ENCODE data around the gene BARX1.

BARX1 gene

GRCh38 chr9:93965830-93966577 is 10.8 kb upstream of the BARX1 start:
- no peak for DNase-seq (ENCODE audit: low spot score)

GRCh38 chr9:93964685-93965084 is 9.5 kb upstream of the BARX1 start:
- no peak for DNase-seq (ENCODE audit: low spot score)

DNA sequence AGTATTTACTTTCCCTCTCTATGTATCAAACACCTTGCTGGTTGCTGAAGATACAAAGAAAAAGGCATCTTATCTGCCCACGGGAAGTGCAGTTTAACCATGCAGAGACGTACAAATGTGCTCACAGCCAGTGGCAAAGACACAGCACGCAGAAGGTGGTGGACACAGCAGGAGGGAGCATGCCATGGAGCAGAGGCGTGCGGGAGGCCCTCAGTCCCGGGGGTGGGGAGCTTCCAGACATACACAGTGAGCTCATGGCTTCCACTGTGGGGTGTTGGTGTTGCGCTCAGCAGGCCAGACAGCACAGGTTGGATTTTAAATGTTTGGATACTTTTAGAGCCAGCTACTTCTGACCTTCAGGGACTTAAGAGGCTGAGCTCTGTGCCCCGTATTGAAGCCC is 8.8 kb upstream of the BARX1 start:
- DNase-seq (ENCODE audit: low spot score): peak; percentile 34

- DNase-seq (ENCODE audit: low spot score): peak; percentile 28
Observed at GRCh38 chr9:93963489-93963888, 8.3 kb upstream of the BARX1 start.

DNA sequence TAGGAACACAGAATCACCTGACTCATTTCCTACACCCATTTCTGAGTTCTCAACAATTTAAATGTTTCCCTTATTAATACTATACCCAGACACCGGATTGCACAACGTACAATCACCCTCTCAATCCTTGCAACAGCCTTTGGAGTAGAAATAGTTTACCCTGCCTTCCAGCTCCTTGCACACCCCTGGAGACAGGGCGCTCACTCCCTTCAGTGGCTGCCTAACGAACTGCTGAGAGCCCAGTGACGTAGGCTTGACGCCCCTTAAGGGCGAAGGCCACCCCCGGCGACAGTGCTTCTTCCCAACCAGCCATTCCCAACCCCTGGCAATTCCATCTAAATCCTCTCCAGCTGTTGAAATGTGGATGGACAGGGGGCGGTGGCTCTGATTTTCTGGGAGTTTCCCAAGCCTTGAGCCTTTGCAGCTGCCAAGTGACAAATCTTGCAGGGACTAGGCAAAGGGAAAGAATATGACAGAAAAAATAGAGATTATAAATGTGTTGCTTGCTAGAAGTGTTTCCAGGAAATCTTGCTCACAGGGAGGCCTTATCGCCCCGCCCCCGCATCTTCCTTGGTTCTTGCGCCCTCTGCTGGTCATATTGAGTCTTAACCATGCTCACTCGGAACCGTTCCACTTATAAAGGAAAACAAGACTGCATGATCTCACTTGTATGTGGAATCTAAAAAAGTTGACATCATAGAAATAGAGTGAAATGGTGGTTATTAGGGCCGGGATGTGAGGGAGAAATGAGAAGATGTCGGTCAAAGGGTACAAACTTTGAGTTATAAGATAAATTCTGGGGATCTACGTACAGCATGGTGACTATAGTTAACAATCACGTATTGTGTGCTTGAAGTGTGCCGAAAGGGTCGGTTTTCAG is 7.6 kb upstream of the BARX1 start:
- DNase-seq (ENCODE audit: low spot score): peak; percentile 78

DNA sequence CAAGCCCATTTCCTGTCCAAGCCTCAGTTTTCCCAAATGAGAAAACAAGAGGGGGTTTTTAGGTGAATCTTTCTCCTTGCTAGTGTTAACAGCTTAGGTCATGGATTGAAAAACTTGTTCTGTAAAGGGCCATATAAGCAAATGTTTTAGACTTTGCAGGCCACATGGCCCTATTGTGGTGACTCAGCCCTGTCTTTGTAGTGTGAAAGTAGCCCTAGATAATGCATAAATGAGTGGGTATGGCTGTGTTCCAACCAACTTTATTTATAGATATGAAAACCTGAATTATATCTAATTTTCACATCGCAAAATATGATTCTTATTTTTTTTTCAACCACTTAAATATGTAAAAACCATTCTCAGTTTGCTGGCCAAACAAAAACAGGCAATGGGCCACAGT is 6.9 kb upstream of the BARX1 start:
- DNase-seq (ENCODE audit: low spot score): no peak

GRCh38 chr9:93960971-93961841 is 6.1 kb upstream of the BARX1 start:
- DNase-seq (ENCODE audit: low spot score): peak; percentile 44

DNA sequence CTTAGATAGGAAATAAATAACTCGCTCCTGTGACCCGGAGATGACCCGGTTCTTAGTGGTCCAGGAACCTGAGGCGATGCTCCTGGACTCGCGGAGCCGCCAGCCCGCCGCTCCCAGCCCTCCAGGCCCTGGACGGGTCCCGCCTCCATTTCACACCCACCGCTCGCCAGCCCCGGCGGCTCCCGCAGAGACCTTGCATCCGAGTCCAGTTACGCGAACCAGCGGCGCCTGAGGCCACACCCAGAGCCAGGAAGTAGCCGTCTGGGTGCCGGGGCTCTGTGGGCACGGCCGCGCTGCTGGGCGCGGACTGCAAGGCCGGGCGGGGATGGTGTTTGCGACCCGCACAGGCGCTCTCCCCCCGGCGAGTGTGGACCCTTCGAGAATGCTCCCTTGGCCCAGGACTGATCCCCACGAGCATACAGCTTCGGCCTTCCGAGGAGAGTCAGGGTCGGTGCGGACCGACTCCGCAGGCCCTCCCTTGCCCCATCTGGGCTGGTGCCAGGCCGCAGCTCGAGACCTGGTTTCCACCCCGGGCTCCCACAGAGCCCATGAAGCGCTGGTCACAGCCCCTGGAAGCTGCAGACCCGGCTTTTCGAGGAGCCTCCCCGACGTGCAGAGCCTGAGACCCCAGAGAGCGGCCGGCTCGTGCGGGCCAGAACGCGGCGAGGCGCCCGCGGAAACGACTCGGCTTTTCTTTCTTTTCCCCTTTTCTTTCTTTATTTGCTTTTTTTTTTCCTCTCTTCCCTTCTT is 5.2 kb upstream of the BARX1 start:
- peak; percentile 65 for DNase-seq (ENCODE audit: low spot score)

DNA sequence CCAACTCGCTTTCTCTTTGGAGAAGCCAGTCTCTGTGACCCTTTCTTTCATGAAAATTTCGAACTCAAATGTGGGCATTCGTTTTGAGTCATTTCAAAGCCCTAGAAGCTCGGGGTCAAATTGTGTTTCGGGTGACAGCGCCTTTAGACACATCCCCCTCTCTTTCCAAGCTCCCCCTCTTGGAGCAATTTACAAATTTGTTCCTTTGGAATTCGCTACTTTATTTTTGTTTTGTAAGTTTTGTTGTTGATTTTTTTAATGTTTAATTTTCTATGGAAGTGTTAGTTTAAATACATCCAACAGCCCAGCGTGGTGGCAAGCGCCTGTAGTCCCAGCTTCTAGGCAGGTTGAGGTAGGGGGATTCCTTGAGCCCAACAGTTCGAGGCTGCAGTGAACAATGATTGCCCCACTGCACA is 4.6 kb upstream of the BARX1 start:
- DNase-seq (ENCODE audit: low spot score): no peak

GRCh38 chr9:93958819-93959682 is 3.9 kb upstream of the BARX1 start:
- DNase-seq (ENCODE audit: low spot score): peak; percentile 39

DNA sequence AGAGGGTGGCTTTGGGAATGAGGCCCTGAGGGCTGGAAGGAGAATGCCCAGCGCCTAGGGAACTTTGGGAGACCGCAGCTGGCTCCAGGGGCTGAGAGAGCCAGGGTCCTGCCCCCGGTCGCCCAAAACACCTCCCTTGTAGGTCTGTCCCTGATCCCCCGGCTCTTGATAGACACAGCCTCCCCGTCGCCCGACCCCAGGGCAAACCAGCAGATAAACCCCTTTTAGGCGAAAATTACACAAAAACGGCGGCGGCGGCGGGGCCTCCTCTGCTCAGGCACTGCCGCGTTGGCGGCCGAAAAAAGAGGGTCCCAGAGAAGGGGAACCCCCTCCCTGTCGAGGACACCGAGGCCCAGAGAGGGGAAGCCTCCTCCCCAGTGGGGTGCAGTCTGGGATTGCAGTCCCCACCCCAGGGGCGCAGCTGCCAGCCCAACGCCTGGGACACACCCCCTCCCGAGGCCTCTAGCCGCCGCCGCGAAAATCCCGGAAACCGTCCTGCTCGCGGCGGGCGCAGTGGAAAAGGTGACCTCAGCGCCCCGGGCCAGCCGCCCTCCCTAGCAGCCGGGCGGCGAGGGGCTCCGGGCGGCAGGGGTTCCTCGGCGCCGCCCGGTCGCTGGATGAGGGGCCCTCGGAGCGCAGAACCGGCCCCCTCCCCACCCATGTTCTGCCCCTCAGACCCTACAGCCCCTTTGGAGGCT is 3.1 kb upstream of the BARX1 start:
- no peak for DNase-seq (ENCODE audit: low spot score)

- DNase-seq (ENCODE audit: low spot score): peak; percentile 37
Observed at GRCh38 chr9:93955981-93956784, 1.0 kb upstream of the BARX1 start.

- DNase-seq (ENCODE audit: low spot score): no peak
Observed at GRCh38 chr9:93954434-93955061, 607 bp downstream of the BARX1 start.

GRCh38 chr9:93953496-93954433 is 1.4 kb downstream of the BARX1 start:
- no peak for DNase-seq (ENCODE audit: low spot score)

GRCh38 chr9:93952784-93953495 is 2.2 kb downstream of the BARX1 start:
- no peak for DNase-seq (ENCODE audit: low spot score)

DNA sequence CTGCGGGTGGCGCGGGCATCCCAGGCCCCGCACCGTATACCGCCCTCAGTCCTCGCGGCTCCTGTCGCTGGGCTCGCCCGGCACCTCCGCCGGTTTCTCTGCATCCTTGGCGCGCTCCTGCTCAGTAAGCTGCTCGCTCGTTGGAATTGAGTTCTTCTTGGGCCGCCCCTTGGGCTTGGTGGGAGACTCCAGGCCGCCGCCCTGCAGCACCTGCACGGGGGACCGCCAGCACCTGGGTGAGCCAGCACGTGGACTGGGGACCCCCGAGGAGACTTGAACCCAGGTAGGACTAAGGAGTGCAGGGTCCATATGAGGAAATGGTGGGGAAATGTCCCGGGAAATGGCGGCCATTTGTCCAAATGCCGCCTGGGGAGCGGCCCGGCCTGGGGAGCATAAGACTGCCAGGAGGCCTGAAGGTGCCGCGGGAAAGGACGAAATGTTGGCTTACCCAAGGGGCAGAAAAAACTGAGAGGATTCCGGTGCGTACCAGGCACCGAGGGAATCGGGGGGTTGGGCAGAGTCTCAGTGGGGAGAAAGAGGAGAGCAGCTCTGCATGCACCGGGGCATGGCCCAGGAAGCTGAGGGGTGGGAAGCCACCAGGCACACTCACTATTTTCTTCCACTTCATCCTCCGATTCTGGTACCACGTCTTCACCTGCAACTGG is 2.9 kb downstream of the BARX1 start:
- DNase-seq (ENCODE audit: low spot score): no peak

Data from ecto neural progenitor cell (in vitro differentiated cells).